DND-41 (cell line): ENCODE measurements around the gene FLT3.

Source experiments
- ATAC-seq: fragments of 200-7000 bp; cut with Tn5 transposase; 3 replicates; pipeline ENCODE4 v1.9.1; 2021; ENCODE audit warnings: low read depth; ENCODE audit not compliant: insufficient read depth
- DNase-seq: peaks from one replicate; pipeline ENCODE4 v3.0.0-alpha.2; 2020
- H2AFZ ChIP-seq: 2 replicates; pipeline ENCODE4 v1.6.0; 2012; ENCODE audit warnings: low read depth, low read length
- H3K27ac ChIP-seq: 2 replicates; pipeline ENCODE4 v1.5.1; 2012; ENCODE audit warnings: low read length, inconsistent platforms
- H3K27me3 ChIP-seq: fragments of 200-600 bp; sonication (generic); 2 replicates; pipeline ENCODE4 v1.6.0; 2012; ENCODE audit warnings: low read length, mild to moderate bottlenecking, inconsistent platforms; ENCODE audit not compliant: insufficient read depth, poor library complexity
- H3K36me3 ChIP-seq: 2 replicates; pipeline ENCODE4 v1.5.1; 2012; ENCODE audit warnings: low read length, inconsistent platforms; ENCODE audit not compliant: insufficient read depth
- H3K4me1 ChIP-seq: 2 replicates; pipeline ENCODE4 v1.5.1; 2012; ENCODE audit warnings: mild to moderate bottlenecking, low read length; ENCODE audit not compliant: insufficient read depth
- H3K4me2 ChIP-seq: 2 replicates; pipeline ENCODE4 v1.6.0; 2012; ENCODE audit warnings: mild to moderate bottlenecking, moderate library complexity, low read length, inconsistent platforms; ENCODE audit not compliant: insufficient read depth
- H3K4me3 ChIP-seq, 2 experiments: fragments of 200-600 bp in 1 of 2; shearing (Covaris generic) in 1 of 2; 2 replicates each; pipeline ENCODE4 v1.5.1; 2012 to 2016; ENCODE audit warnings: inconsistent platforms in 2 of 2, low read length in 2 of 2, mild to moderate bottlenecking in 2 of 2, low read depth in 1 of 2, moderate library complexity in 1 of 2
- H3K79me2 ChIP-seq: 2 replicates; pipeline ENCODE4 v1.6.0; 2012; ENCODE audit warnings: low read length, inconsistent platforms; ENCODE audit not compliant: insufficient read depth
- H3K9ac ChIP-seq: 2 replicates; pipeline ENCODE4 v1.6.0; 2012; ENCODE audit warnings: low read depth, mild to moderate bottlenecking, inconsistent platforms, low read length, moderate library complexity
- H3K9me3 ChIP-seq: 2 replicates; pipeline ENCODE4 v1.5.1; 2012; ENCODE audit warnings: low read length, moderate library complexity, mild to moderate bottlenecking, inconsistent platforms; ENCODE audit not compliant: insufficient read depth, severe bottlenecking
- H4K20me1 ChIP-seq: 2 replicates; pipeline ENCODE4 v1.6.0; 2012; ENCODE audit warnings: low read length; ENCODE audit not compliant: insufficient read depth
- CTCF ChIP-seq: IDR thresholded peaks from 2 replicates; pipeline ENCODE4 v1.5.1; 2012; ENCODE audit warnings: borderline replicate concordance, low read length, moderate library complexity, mild to moderate bottlenecking; ENCODE audit not compliant: poor library complexity, severe bottlenecking; ENCODE audit errors: extremely low read depth
- EZH2 ChIP-seq: IDR thresholded peaks from 3 replicates; pipeline ENCODE4 v1.6.1; 2012; ENCODE audit warnings: borderline replicate concordance, low read depth, mild to moderate bottlenecking, moderate library complexity, low read length, inconsistent platforms; ENCODE audit not compliant: severe bottlenecking

Gene FLT3

GRCh38 chr13:28099396-28100149 is 803 bp downstream of the FLT3 start:
- no peaks in the 10 kb centered on the region for H3K36me3 ChIP-seq
- no peak overlapping the region; the same call in 1 of the 2 replicates for H3K9ac ChIP-seq
- H3K27me3 ChIP-seq: peaks cover 45% of the 10 kb centered on the region
- no peaks in the 10 kb centered on the region for H3K9me3 ChIP-seq
- no peaks in the 10 kb centered on the region for H4K20me1 ChIP-seq
- H3K27ac ChIP-seq: no peak overlapping the region
- ATAC-seq (no peak), DNase-seq (no peak)
- H2AFZ ChIP-seq: peak overlapping the region; percentile 73; the same call in 1 of the 2 replicates
- TF ChIP-seq CTCF (no peak), EZH2 (no peak)
- no peaks in the 10 kb centered on the region for H3K79me2 ChIP-seq
- H3K4me1 ChIP-seq: peaks cover 21% of the 10 kb centered on the region
- peak overlapping the region in 1 of 2 experiments; percentile 51; a peak in 1 of 4 replicates for H3K4me3 ChIP-seq
- peak overlapping the region; percentile 78 for H3K4me2 ChIP-seq

- TF ChIP-seq EZH2: no peak
- no peak for TF ChIP-seq CTCF
- ATAC-seq (no peak), DNase-seq (no peak)
- Histone ChIP-seq H2AFZ (no peak overlapping the region), H3K27ac (no peak overlapping the region), H3K4me2 (no peak overlapping the region), H3K36me3 (no peaks in the 10 kb centered on the region), H3K9ac (no peak overlapping the region), H3K9me3 (no peaks in the 10 kb centered on the region), H4K20me1 (no peaks in the 10 kb centered on the region), H3K4me3 (no peak overlapping the region), H3K27me3 (peaks cover 49% of the 10 kb centered on the region), H3K4me1 (peaks cover 32% of the 10 kb centered on the region), H3K79me2 (no peaks in the 10 kb centered on the region)
Measured at GRCh38 chr13:28097503-28097902, 2.9 kb downstream of the FLT3 start.

GRCh38 chr13:28094306-28094705 is 6.1 kb downstream of the FLT3 start:
- no peak for DNase-seq
- Histone ChIP-seq H4K20me1 (no peaks in the 10 kb centered on the region), H3K79me2 (no peaks in the 10 kb centered on the region), H3K4me2 (no peak overlapping the region), H3K9me3 (no peaks in the 10 kb centered on the region), H3K4me3 (no peak overlapping the region), H3K36me3 (no peaks in the 10 kb centered on the region), H3K27ac (no peak overlapping the region), H3K4me1 (peaks cover 11% of the 10 kb centered on the region), H2AFZ (no peak overlapping the region), H3K9ac (no peak overlapping the region), H3K27me3 (peaks cover 22% of the 10 kb centered on the region)
- TF ChIP-seq EZH2 (no peak), CTCF (no peak)
- no peak for ATAC-seq
